ENCODE measurements around the gene LRRC36. TPM values are rescaled to one million over a fixed set of nuclear protein-coding genes. Genes with fewer than 3 reads are reported as not detected.
"Not testable (repeated sequence)": the region's sequence is repeated elsewhere in the genome, so short reads cannot be mapped to it uniquely, and the experiment has no call there.

LRRC36 gene
- total RNA-seq, 1 experiment from 2014 or later = 0.37 TPM

- DNase-seq (ENCODE audit: low read depth) = no peak
- in situ Hi-C loops (cut with HindIII; ENCODE audit: low pct_unique_long_range_greater_than_20kb, low sequenced_read_pairs) = no loop called here
Observed at GRCh38 chr16:67412294-67412693, 85.7 kb downstream of the LRRC36 start.

DNA sequence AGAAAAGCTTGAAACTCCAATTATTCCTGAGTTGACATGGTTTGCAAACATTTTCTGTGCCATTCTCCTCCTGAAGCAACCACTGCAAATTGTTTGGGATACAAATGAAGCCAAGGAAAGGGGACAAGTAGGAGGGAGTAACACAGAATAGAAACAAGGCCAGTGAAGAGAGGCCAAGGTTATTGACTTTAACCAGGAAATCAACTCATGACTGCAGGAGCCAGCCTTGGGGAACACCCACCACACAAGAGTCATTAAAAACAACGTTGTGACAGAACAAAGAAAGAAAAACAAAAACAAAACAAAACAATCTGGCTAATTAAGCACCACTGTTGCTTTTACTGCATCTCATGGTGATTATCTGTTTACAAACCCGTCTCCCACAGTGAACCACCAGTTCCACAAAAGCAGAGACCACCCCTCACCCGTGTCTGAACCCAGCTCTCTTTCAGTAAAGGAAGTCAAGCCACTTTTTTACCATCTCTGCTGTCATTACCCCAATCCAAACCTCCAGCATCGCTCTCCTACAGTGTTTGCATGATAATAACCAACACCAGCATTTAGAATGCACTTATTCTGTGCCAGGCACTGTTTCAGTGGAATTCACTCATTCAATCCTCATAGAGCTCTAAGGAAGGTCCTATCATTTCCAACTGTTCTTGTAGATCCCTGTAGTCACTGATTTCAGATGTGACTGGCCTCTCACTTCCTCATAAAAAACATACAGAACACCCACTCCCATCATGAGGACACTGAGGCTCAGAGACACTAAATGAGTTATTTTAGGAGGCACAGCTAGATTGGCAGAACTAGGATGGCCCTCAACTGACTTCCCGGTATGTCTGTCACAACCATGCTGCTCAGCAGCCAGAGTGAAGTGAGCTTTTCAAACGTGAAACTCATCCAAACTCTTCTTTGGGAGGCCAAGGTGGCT, 87.6 kb downstream of the LRRC36 start:
- in situ Hi-C loops (cut with HindIII; ENCODE audit: low pct_unique_long_range_greater_than_20kb, low sequenced_read_pairs) = no loop called here
- DNase-seq (ENCODE audit: low read depth) = no peak

- in situ Hi-C loops (cut with HindIII; ENCODE audit: low pct_unique_long_range_greater_than_20kb, low sequenced_read_pairs); DNase-seq (ENCODE audit: low read depth): not testable (repeated sequence)
Observed at GRCh38 chr16:67415421-67415820, 88.8 kb downstream of the LRRC36 start.

DNA sequence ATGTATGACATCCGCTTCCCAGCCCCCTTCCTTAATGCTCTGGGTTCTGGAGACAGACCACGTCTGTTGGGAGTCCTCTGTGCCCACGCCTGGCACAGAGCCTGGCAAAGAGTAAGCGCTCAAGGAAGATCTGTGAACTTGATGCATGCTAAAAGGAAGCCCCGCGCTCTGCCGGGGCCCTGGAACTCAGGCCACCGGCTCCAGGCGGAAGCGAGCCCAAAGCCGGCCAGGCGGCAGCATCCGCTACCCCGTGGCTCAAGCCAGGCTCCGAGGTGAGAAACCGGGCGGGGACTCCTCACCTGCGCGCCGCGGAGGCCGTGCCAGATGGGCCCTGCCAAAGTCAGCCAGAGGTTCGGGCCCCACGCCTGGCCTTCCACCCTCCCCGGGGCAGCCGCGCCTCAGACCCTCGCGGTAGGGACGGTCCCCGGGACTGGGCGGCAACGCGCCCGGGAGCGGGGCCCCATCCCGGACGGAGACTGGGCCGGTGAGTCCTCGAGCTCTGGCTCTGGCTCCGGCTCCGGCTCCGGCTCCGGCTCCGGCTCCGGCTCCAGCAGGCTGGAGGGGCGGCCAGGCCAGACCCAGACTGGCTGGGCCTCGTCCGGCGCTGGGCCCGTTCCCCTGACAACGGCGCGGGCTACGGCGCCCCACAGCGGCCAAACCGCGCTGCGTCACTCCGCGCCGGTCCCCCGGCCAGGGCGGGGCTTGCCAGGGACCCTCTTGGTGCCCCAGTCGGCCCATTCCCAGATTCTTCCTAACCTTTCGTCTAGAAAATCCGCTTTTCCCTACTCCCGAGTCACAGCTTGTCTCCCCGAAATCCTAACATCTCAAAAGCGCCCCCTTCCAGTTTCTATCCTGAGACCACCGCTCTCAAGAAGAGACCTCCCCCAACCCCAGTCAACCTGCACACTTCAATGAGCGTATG, 89.5 kb downstream of the LRRC36 start, which contains the start of gene ZDHHC1:
Gene ZDHHC1, minus strand, starts transcription at position 606 of the 922 bp plus-strand sequence. CDS start 8,702 bp downstream, outside the sequence.
- peak; percentile 65 for DNase-seq (ENCODE audit: low read depth)
- in situ Hi-C loops (cut with HindIII; ENCODE audit: low pct_unique_long_range_greater_than_20kb, low sequenced_read_pairs) = no loop called here

- in situ Hi-C loops (cut with HindIII; ENCODE audit: low pct_unique_long_range_greater_than_20kb, low sequenced_read_pairs) = no loop called here
- no peak for DNase-seq (ENCODE audit: low read depth)
Observed at GRCh38 chr16:67417333-67418061, 90.9 kb downstream of the LRRC36 start.

DNA sequence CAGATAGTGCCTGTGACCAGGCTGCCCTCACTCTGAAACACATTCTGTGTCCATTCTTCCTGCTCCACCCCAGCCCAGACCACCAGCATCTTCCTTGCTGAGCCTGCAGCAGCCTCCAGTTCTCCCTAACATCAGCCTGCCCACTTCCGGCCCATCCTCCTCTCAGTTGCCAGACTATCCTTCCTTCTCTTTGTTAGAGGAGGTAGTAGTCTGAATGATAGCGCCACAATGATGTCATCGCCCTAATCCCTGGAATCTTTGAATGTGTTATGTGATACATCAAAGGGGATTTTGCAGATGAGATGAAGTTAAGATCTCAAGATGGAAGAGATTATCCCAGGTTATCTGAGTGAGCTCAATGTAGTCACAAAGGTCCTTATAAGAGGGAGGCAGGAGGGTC, 92.9 kb downstream of the LRRC36 start:
- in situ Hi-C loops (cut with HindIII; ENCODE audit: low pct_unique_long_range_greater_than_20kb, low sequenced_read_pairs) = no loop called here

DNA sequence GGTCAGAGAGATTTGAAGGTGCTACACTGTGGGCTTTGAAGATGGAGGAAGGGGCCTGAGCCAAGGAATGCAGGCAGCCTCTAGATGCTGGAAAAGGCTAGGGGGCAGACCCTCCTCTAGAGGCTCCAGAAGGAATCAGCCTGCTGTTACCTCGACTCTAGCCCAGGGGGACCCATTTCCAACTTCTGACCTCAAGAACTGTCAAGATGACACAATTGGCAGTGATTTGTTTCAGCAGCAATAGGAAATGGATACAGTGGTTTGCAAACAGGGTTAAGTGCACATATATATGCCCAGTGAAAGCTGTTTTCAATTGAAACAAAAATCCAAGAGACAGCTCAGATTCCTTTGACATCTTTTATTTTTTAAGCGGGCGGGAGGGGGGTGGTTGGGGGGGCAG, 93.3 kb downstream of the LRRC36 start:
- in situ Hi-C loops (cut with HindIII; ENCODE audit: low pct_unique_long_range_greater_than_20kb, low sequenced_read_pairs) = no loop called here
- DNase-seq (ENCODE audit: low read depth) = no peak

More for the DNA sequence above, 92.9 kb downstream of the LRRC36 start:
- DNase-seq (ENCODE audit: low read depth) = no peak

GRCh38 chr16:67421030-67421429, 94.4 kb downstream of the LRRC36 start:
- in situ Hi-C loops (cut with HindIII; ENCODE audit: low pct_unique_long_range_greater_than_20kb, low sequenced_read_pairs) = no loop called here
- no peak for DNase-seq (ENCODE audit: low read depth)

DNA sequence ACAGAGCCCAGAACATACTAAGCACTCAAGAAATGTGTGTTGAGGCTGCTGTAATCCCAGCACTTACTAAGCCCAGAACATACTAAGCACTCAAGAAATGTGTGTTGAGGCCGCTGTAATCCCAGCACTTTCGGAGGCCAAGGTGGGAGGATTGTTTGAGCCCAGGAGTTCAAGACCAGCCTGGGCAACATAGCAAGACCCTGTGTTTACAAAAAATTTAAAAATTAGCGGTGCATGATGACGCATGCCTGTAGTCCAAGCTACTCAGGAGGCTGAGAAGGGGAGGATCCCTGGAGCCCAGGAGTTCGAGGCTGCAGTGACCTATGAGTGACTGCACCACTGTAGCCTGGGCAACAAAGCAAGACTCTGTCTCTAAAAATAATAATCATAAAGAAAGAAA, 96.4 kb downstream of the LRRC36 start:
- in situ Hi-C loops (cut with HindIII; ENCODE audit: low pct_unique_long_range_greater_than_20kb, low sequenced_read_pairs) = no loop called here
- no peak for DNase-seq (ENCODE audit: low read depth)

DNA sequence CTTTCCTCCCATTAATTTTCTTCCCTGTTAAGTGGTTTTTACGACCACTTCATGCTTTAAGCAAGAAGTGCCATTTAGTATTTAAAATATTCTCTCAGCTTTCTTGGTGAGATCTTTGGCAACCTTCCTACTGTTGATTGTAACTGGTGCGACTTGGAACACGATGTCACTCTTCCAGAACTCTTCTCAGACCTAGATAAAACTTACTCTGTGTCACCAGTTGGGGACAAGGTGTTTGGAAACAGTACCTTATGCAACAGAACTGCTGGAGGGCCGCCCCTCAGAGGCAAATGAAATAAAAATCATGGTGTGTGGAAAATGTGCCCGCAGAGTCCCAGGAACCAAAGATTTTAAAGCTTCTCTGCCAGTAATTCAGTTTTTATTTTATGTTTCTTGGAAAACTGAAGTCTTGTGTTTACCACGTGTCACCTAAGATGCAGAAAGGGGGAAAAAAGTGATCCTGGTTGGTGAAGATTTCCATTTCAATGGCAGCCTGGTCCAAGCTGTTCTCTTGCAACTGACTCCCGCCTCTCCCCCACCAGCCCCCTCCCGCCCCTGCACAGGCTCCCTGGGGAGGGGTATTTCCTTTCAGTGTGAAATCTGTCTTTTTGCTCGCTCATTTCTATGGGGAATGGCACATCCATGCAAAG, 97.1 kb downstream of the LRRC36 start:
- in situ Hi-C loops (cut with HindIII; ENCODE audit: low pct_unique_long_range_greater_than_20kb, low sequenced_read_pairs) = no loop called here

GRCh38 chr16:67424261-67424615, 97.6 kb downstream of the LRRC36 start:
- no peak for DNase-seq (ENCODE audit: low read depth)
- in situ Hi-C loops (cut with HindIII; ENCODE audit: low pct_unique_long_range_greater_than_20kb, low sequenced_read_pairs) = no loop called here

More for the DNA sequence above, 97.1 kb downstream of the LRRC36 start:
- no peak for DNase-seq (ENCODE audit: low read depth)

DNA sequence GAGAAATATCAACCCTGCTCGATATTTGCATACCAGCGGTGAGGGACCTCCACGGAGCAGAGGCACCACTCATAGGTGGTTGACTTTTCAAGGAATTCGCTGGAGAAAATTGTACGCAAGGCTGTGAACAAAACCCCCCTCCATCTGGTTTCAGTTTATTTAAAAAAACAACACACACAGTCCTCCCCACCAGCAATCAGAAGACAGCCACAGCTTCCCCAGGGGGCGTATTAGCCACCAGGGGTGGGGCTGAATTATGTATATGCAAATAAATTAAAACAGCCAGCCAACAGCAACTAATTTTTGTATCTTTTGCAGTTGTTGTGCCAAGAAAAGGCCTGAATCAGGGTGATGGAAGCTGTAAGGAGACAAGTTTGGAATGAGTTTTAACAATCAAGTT, 98.4 kb downstream of the LRRC36 start:
- in situ Hi-C loops (cut with HindIII; ENCODE audit: low pct_unique_long_range_greater_than_20kb, low sequenced_read_pairs) = no loop called here
- no peak for DNase-seq (ENCODE audit: low read depth)

DNA sequence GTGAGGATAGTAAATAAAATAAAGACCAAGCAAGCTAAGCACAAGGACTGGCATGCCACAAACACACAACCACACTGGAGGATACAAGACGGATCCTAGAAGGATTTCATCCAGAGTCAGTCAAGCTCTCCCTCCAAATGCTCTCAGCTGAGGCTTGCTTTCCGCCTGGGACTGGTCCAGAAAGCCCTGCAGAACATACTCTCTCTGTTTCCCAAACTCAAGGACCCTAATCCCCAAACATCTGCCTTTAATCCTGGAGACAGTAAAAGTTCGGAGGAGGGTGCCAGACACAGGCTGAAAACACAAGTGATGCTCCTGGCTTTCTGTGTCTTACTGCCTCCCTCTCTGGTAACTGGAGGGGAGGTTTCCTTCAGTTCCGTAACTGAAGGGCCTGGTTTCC, 99.0 kb downstream of the LRRC36 start:
- DNase-seq (ENCODE audit: low read depth) = no peak
- in situ Hi-C loops (cut with HindIII; ENCODE audit: low pct_unique_long_range_greater_than_20kb, low sequenced_read_pairs) = no loop called here

DNA sequence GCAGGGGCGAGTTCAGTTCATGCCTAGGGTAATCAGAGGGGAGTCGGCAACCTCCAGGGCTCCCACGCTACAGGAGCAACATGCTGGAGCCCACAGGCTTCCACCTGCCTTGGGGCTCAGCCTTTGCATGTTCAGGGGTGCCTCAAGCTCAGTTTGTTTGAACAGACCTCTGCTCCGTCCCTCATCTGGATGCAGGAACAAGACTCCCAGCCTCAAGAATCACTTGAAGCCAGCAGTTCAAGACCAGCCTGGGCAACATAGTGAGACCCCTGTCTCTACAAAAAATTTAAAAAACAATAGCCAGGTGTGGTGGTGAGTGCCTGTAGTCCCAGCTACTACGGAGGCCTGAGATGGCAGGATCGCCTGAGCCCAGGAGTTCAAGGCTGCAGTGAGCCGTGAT, 99.4 kb downstream of the LRRC36 start:
- no peak for DNase-seq (ENCODE audit: low read depth)
- in situ Hi-C loops (cut with HindIII; ENCODE audit: low pct_unique_long_range_greater_than_20kb, low sequenced_read_pairs) = no loop called here

- in situ Hi-C loops (cut with HindIII; ENCODE audit: low pct_unique_long_range_greater_than_20kb, low sequenced_read_pairs) = no loop called here
- no peak for DNase-seq (ENCODE audit: low read depth)
Observed at GRCh38 chr16:67426950-67427349, 100.3 kb downstream of the LRRC36 start.

DNA sequence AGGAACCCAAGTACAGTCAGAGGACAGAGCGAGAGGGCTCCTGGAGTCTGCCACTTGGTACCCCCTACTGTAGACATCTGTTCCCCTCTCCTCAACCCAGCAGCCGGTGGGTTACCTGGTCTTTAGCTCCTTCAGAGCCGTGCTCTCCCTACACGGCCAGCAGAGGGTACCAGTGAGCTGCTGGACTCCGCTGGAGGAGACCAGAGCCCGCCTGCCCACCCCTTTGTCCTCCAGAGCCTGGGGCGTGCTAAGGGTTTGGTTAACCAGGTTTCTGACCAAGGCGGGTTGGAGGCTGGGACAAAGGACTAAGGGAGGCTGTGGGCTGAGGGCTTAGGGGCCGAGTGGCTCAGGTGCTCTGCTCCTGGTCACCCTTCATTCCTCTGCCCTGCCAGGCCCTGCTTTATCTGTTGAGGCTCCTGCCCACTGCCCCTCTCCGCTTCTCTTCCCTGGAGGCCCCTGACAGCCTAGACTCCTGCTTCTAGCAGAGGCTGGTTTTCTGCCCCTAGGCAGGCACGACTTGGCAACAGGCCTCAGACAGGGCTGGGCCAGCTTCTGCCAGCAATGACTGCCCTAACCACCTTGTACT, 101.6 kb downstream of the LRRC36 start:
- no peak for DNase-seq (ENCODE audit: low read depth)
- in situ Hi-C loops (cut with HindIII; ENCODE audit: low pct_unique_long_range_greater_than_20kb, low sequenced_read_pairs) = no loop called here

- DNase-seq (ENCODE audit: low read depth) = no peak
- in situ Hi-C loops (cut with HindIII; ENCODE audit: low pct_unique_long_range_greater_than_20kb, low sequenced_read_pairs) = no loop called here
Observed at GRCh38 chr16:67429053-67429798, 102.6 kb downstream of the LRRC36 start.

Data from Caki2 (cell line).